H9 (cell line): ENCODE measurements around the gene CMTM5. TPM values are rescaled to one million over a fixed set of nuclear protein-coding genes. Genes with fewer than 3 reads are reported as not detected.
"Not testable (repeated sequence)": the region's sequence is repeated elsewhere in the genome, so short reads cannot be mapped to it uniquely, and the experiment has no call there.

ENCODE experiments used
- DNase-seq: peaks from one replicate; pipeline ENCODE4 v3.0.0-alpha.2; 2017
- H2AFZ ChIP-seq: one replicate; pipeline ENCODE4 v1.6.1; 2013; ENCODE audit warnings: mild to moderate bottlenecking, low read length, control low read depth, moderate library complexity
- H2AK5ac ChIP-seq: 2 replicates; pipeline ENCODE4 v1.6.1; 2013; ENCODE audit warnings: low read length, control low read depth, mixed read lengths; ENCODE audit not compliant: insufficient read length
- H2BK120ac ChIP-seq: one replicate; pipeline ENCODE4 v1.6.1; 2013; ENCODE audit warnings: low read depth, mild to moderate bottlenecking, low read length, control low read depth, inconsistent platforms; ENCODE audit not compliant: poor library complexity, severe bottlenecking
- H2BK12ac ChIP-seq: 2 replicates; pipeline ENCODE4 v1.6.1; 2013; ENCODE audit warnings: low read length, control low read depth, mixed read lengths, low read depth; ENCODE audit not compliant: insufficient read length
- H2BK15ac ChIP-seq: 2 replicates; pipeline ENCODE4 v1.6.1; 2013; ENCODE audit warnings: low read depth, low read length, control low read depth
- H2BK20ac ChIP-seq: one replicate; pipeline ENCODE4 v1.6.1; 2013; ENCODE audit warnings: low read depth, mild to moderate bottlenecking, low read length, control low read depth, inconsistent platforms; ENCODE audit not compliant: poor library complexity, severe bottlenecking
- H2BK5ac ChIP-seq: 2 replicates; pipeline ENCODE4 v1.6.1; 2013; ENCODE audit warnings: low read length, control low read depth, mixed read lengths; ENCODE audit not compliant: insufficient read length
- H3K14ac ChIP-seq: 2 replicates; pipeline ENCODE4 v1.6.1; 2013; ENCODE audit warnings: low read length, control low read depth; ENCODE audit not compliant: insufficient read depth
- H3K18ac ChIP-seq: 2 replicates; pipeline ENCODE4 v1.6.1; 2013; ENCODE audit warnings: low read depth, mild to moderate bottlenecking, mixed read lengths, low read length, control low read depth; ENCODE audit not compliant: insufficient read length
- H3K23ac ChIP-seq: 2 replicates; pipeline ENCODE4 v1.6.1; 2013; ENCODE audit warnings: low read length, control low read depth, mixed read lengths, low read depth; ENCODE audit not compliant: insufficient read length
- H3K23me2 ChIP-seq: 2 replicates; pipeline ENCODE4 v1.6.1; 2013; ENCODE audit warnings: low read depth, mild to moderate bottlenecking, mixed read lengths, low read length, control low read depth; ENCODE audit not compliant: insufficient read length, poor library complexity, severe bottlenecking
- H3K27ac ChIP-seq: 2 replicates; pipeline ENCODE4 v1.5.1; 2013; ENCODE audit warnings: low read length, control low read depth, mixed read lengths, low read depth; ENCODE audit not compliant: insufficient read length
- H3K27me3 ChIP-seq: 2 replicates; pipeline ENCODE4 v1.6.1; 2013; ENCODE audit warnings: low read length, control low read depth, inconsistent platforms; ENCODE audit not compliant: insufficient read depth
- H3K4ac ChIP-seq: 2 replicates; pipeline ENCODE4 v1.6.1; 2013; ENCODE audit warnings: low read depth, mild to moderate bottlenecking, control low read depth, inconsistent platforms, low read length, moderate library complexity
- H3K4me1 ChIP-seq: 2 replicates; pipeline ENCODE4 v1.6.1; 2013; ENCODE audit warnings: low read length, control low read depth, inconsistent platforms; ENCODE audit not compliant: insufficient read depth
- H3K4me2 ChIP-seq: 2 replicates; pipeline ENCODE4 v1.6.1; 2013; ENCODE audit warnings: low read length, control low read depth, mixed read lengths; ENCODE audit not compliant: insufficient read length, insufficient read depth
- H3K56ac ChIP-seq: 2 replicates; pipeline ENCODE4 v1.6.1; 2013; ENCODE audit warnings: low read depth, mild to moderate bottlenecking, mixed read lengths, low read length, control low read depth; ENCODE audit not compliant: insufficient read length
- H3K79me1 ChIP-seq: 2 replicates; pipeline ENCODE4 v1.6.1; 2013; ENCODE audit warnings: low read depth, mild to moderate bottlenecking, moderate library complexity, low read length, control low read depth, inconsistent platforms; ENCODE audit not compliant: insufficient read depth, poor library complexity, severe bottlenecking
- H3K79me2 ChIP-seq: 2 replicates; pipeline ENCODE4 v1.6.1; 2013; ENCODE audit warnings: low read length, control low read depth, inconsistent platforms; ENCODE audit not compliant: insufficient read depth
- H3K9ac ChIP-seq: 2 replicates; pipeline ENCODE4 v1.6.1; 2013; ENCODE audit warnings: low read length, control low read depth, mixed read lengths; ENCODE audit not compliant: insufficient read length; ENCODE audit errors: extremely low read depth
- H3K9me3 ChIP-seq: one replicate; pipeline ENCODE4 v1.6.1; 2013; ENCODE audit warnings: low read depth, low read length, inconsistent platforms; ENCODE audit not compliant: control insufficient read depth
- H3T11ph ChIP-seq: one replicate; pipeline ENCODE4 v1.6.1; 2013; ENCODE audit warnings: mild to moderate bottlenecking, low read length, control low read depth, inconsistent platforms
- H4K20me1 ChIP-seq: one replicate; pipeline ENCODE4 v1.6.1; 2013; ENCODE audit not compliant: control insufficient read depth, insufficient read length, insufficient read depth
- H4K5ac ChIP-seq: 2 replicates; pipeline ENCODE4 v1.6.1; 2013; ENCODE audit warnings: low read depth, mild to moderate bottlenecking, mixed read lengths, low read length, control low read depth; ENCODE audit not compliant: insufficient read length
- H4K8ac ChIP-seq: replicated peaks from 2 replicates; pipeline ENCODE4 v1.6.1; 2013; ENCODE audit warnings: low read length, control low read depth, mixed read lengths, low read depth; ENCODE audit not compliant: insufficient read length
- H4K91ac ChIP-seq: 2 replicates; pipeline ENCODE4 v1.6.1; 2013; ENCODE audit warnings: low read depth, mild to moderate bottlenecking, moderate library complexity, mixed read lengths, low read length, control low read depth; ENCODE audit not compliant: insufficient read length
- H3K27ac Mint-ChIP-seq, 3 experiments: 2 replicates in 2 of 3; 3 replicates in 1 of 3; pipeline ENCODE4 v1.8.0; 2020 to 2021; ENCODE audit warnings: mixed read lengths in 3 of 3, mild to moderate bottlenecking in 1 of 3, moderate library complexity in 1 of 3
- H3K27me3 Mint-ChIP-seq: 2 replicates; pipeline ENCODE4 v1.8.0; 2021; ENCODE audit warnings: low read depth, mild to moderate bottlenecking, moderate library complexity, mixed read lengths
- H3K36me3 Mint-ChIP-seq, 3 experiments: 2 replicates in 2 of 3; 3 replicates in 1 of 3; pipeline ENCODE4 v1.8.0; 2020 to 2021; ENCODE audit warnings: low read depth in 3 of 3, mixed read lengths in 3 of 3; ENCODE audit not compliant: insufficient read depth in 1 of 3
- H3K4me1 Mint-ChIP-seq, 2 experiments: 2 replicates each; pipeline ENCODE4 v1.8.0; 2020; ENCODE audit warnings: mixed read lengths in 2 of 2
- H3K4me3 Mint-ChIP-seq, 2 experiments: 2 replicates in 1 of 2; 3 replicates in 1 of 2; pipeline ENCODE4 v1.8.0; 2020 to 2021; ENCODE audit warnings: mild to moderate bottlenecking in 2 of 2, mixed read lengths in 2 of 2, moderate library complexity in 1 of 2
- H3K9me3 Mint-ChIP-seq, 2 experiments: 2 replicates in 1 of 2; 3 replicates in 1 of 2; pipeline ENCODE4 v1.8.0; 2020; ENCODE audit warnings: mild to moderate bottlenecking in 2 of 2, mixed read lengths in 2 of 2, moderate library complexity in 1 of 2
- WGBS: extraction: QIAGEN DNeasy Blood & Tissue Kit; methylation state at CpG from one replicate; pipeline ENCODE4 v1.1.7; 2013; ENCODE audit warnings: missing lambda C conversion rate, low lambda C conversion rate, mixed read lengths; ENCODE audit not compliant: insufficient read length; ENCODE audit errors: extremely low coverage; 5-methylcytosine and 5-hydroxymethylcytosine counted together
- total RNA-seq: library from RNA; stranded (reverse); gene quantifications from 2 replicates; pipeline ENCODE4 v1.2.1, GENCODE V29; 2021
- TF ChIP-seq, protein P1 (sequence below): fragments of 200-600 bp; sonication (generic); conservative IDR thresholded peaks from 3 replicates; pipeline ENCODE4 v1.8.0; 2021; ENCODE audit warnings: antibody characterized with exemption, mild to moderate bottlenecking

The CMTM5 gene
- total RNA-seq, 1 experiment from 2014 or later, result not detected

DNA sequence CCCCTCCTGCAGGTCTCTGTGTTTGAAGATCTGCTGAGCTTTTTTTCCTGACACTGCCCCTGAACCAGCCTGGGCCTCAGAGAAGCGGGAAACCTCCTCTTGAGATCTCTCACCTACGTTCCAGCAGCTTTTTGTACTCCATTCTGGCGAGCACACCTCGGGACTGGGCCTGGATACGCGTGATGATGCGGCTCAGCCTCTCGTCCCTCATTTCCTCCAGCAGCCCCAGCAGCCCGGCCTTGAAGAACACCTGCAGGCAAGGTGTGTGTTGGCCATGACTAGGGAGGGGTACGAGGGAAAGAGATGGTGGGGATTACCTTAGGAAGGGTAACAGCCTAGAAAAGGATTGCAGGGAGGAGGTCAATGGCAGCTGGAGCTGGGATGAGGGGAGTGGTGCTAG, 48.3 kb downstream of the CMTM5 start:
- H4K5ac ChIP-seq, result no peak overlapping the region
- no peak overlapping the region for H3K18ac ChIP-seq
- no peak overlapping the region for H3K4me2 ChIP-seq
- no peak overlapping the region for H3K9ac ChIP-seq
- no peak overlapping the region for H2BK12ac ChIP-seq
- H3K23ac ChIP-seq, result no peak overlapping the region
- H4K91ac ChIP-seq, result no peak overlapping the region
- H2AK5ac ChIP-seq, result no peak overlapping the region
- no peak overlapping the region for H4K8ac ChIP-seq
- H3K27me3 ChIP-seq, result no peaks in the 10 kb centered on the region
- Mint-ChIP-seq H3K9me3 (no peaks in the 10 kb centered on the region; a peak in 1 of 5 replicates), H3K27me3 (peaks cover 42% of the 10 kb centered on the region), H3K27ac (no peak overlapping the region; a peak in 1 of 7 replicates), H3K36me3 (no peaks in the 10 kb centered on the region), H3K4me3 (no peak overlapping the region), H3K4me1 (peaks cover 15 to 16% of the 10 kb centered on the region in 2 experiments; a peak in 3 of 4 replicates)
- H3K79me1 ChIP-seq, result no peaks in the 10 kb centered on the region
- WGBS, result no CpG with 5 or more reads among the region's 10 CpGs
- H2BK5ac ChIP-seq, result no peak overlapping the region
- no peak overlapping the region for H3K27ac ChIP-seq
- no peaks in the 10 kb centered on the region for H4K20me1 ChIP-seq
- no peak overlapping the region for H2BK120ac ChIP-seq
- TF ChIP-seq, protein P1, sequence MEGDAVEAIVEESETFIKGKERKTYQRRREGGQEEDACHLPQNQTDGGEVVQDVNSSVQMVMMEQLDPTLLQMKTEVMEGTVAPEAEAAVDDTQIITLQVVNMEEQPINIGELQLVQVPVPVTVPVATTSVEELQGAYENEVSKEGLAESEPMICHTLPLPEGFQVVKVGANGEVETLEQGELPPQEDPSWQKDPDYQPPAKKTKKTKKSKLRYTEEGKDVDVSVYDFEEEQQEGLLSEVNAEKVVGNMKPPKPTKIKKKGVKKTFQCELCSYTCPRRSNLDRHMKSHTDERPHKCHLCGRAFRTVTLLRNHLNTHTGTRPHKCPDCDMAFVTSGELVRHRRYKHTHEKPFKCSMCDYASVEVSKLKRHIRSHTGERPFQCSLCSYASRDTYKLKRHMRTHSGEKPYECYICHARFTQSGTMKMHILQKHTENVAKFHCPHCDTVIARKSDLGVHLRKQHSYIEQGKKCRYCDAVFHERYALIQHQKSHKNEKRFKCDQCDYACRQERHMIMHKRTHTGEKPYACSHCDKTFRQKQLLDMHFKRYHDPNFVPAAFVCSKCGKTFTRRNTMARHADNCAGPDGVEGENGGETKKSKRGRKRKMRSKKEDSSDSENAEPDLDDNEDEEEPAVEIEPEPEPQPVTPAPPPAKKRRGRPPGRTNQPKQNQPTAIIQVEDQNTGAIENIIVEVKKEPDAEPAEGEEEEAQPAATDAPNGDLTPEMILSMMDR, result no peak
- H3K79me2 ChIP-seq, result no peaks in the 10 kb centered on the region
- no peaks in the 10 kb centered on the region for H3K23me2 ChIP-seq
- H3K4ac ChIP-seq, result no peak overlapping the region
- no peak for DNase-seq
- no peaks in the 10 kb centered on the region; the same call in 1 of the 2 replicates for H3K4me1 ChIP-seq
- no peaks in the 10 kb centered on the region for H3K9me3 ChIP-seq
- no peak overlapping the region for H3T11ph ChIP-seq
- no peak overlapping the region for H3K14ac ChIP-seq
- H2BK20ac ChIP-seq, result no peak overlapping the region
- no peak overlapping the region for H3K56ac ChIP-seq
- H2AFZ ChIP-seq, result no peak overlapping the region
- no peak overlapping the region for H2BK15ac ChIP-seq

DNA sequence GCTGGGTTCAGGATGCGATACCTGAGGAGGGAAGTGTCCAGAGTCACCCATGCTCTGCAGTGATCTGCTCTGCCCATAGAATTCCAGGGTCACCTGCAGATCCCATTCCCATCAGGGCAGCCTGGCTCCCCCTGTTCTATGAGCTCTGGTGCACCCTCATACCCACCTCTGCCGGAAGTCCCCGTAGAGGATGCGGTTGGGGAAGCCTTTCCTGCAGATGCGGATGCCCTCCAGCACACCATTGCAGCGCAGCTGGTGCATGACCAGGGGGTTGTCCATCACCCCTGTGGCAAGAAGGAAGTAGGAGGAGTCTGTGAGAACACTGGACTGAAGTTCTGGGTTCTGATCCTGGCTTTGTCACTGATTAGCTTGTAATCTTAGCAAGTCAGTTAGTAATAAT, 49.0 kb downstream of the CMTM5 start:
- H3K4ac ChIP-seq, H2BK15ac ChIP-seq, H4K5ac ChIP-seq, H4K8ac ChIP-seq, H3K4me2 ChIP-seq, H3K56ac ChIP-seq, H3K14ac ChIP-seq, H2BK5ac ChIP-seq, H3K9ac ChIP-seq, H3K79me2 ChIP-seq, H2BK120ac ChIP-seq, H3K4me3 Mint-ChIP-seq, H3K79me1 ChIP-seq, H4K91ac ChIP-seq, H3K27ac ChIP-seq, H3K4me1 ChIP-seq, H3K23ac ChIP-seq, H3K36me3 Mint-ChIP-seq, H3K9me3 Mint-ChIP-seq, H3K27me3 ChIP-seq, H3K9me3 ChIP-seq, H3K23me2 ChIP-seq, H3K18ac ChIP-seq, DNase-seq, H2BK20ac ChIP-seq, H3T11ph ChIP-seq, H3K27ac Mint-ChIP-seq, H2BK12ac ChIP-seq, H2AFZ ChIP-seq, H2AK5ac ChIP-seq, H4K20me1 ChIP-seq: not testable (repeated sequence)
- peaks cover 45% of the 10 kb centered on the region for H3K27me3 Mint-ChIP-seq
- no CpG with 5 or more reads among the region's 6 CpGs for WGBS
- peaks cover 18 to 20% of the 10 kb centered on the region in 2 experiments; a peak in 3 of 4 replicates for H3K4me1 Mint-ChIP-seq
